HCT116 (cell line): ENCODE measurements around the gene VPS4B. TPM values are rescaled to one million over a fixed set of nuclear protein-coding genes. Genes with fewer than 3 reads are reported as not detected.

ENCODE experiments used
- ATAC-seq: fragments of 200-7000 bp; cut with Tn5 transposase; 2 replicates; pipeline ENCODE4 v1.9.1; 2020; ENCODE audit warnings: mild to moderate bottlenecking, moderate library complexity
- BruUV-seq: library from RNA; stranded (reverse); fragments of 400-500 nt; replicated peaks from 2 replicates; lab custom pipeline; 2021; lab: Mats Ljungman, UMichigan
- CTCF ChIA-PET: fragments of 300-600 bp; sonication (Branson Sonifier 250); formaldehyde crosslinking; loops from one replicate; lab custom pipeline; 2021; ENCODE audit warnings: antibody characterized with exemption; lab: Charles Lee
- POLR2A ChIA-PET: fragments of 300-600, 350-600 bp; sonication (Branson Sonifier 250); formaldehyde crosslinking; loops from one replicate; lab custom pipeline; 2021; ENCODE audit warnings: antibody characterized with exemption; lab: Charles Lee
- RAD21 ChIA-PET, 2 experiments: fragments of 300-600 bp; sonication (Branson Sonifier 250); formaldehyde crosslinking; loops; one replicate each; lab custom pipeline; 2023; ENCODE audit warnings: low total read pairs in 2 of 2; ENCODE audit not compliant: uncharacterized antibody in 2 of 2, unreplicated experiment in 2 of 2, low non-redundant PET in 1 of 2; lab: Charles Lee
- DNase-seq: peaks from one replicate; pipeline ENCODE4 v3.0.0-alpha.2; 2010; ENCODE audit warnings: low read depth, low spot score
- H2AFZ ChIP-seq: fragments of 200-600 bp; shearing (Covaris generic), sonication (generic); 2 replicates; pipeline ENCODE4 v1.6.1; 2017; ENCODE audit warnings: low read depth, mixed run types, mixed read lengths, antibody characterized with exemption, low read length; ENCODE audit not compliant: poor library complexity, severe bottlenecking
- H3K27ac ChIP-seq: 2 replicates; pipeline ENCODE4 v1.5.1; 2012; ENCODE audit warnings: low read depth, low read length
- H3K27me3 ChIP-seq: fragments of 200-600 bp; sonication (generic); 2 replicates; pipeline ENCODE4 v1.6.1; 2016; ENCODE audit warnings: mixed run types, low read length, mixed read lengths; ENCODE audit not compliant: insufficient read depth
- H3K36me3 ChIP-seq, 2 experiments: fragments of 200-500 bp in 1 of 2; fragments of 200-600 bp in 1 of 2; sonication (Bioruptor generic) in 1 of 2; sonication (generic) in 1 of 2; 2 replicates each; pipeline versions ENCODE4 v1.5.1 to v1.6.1; 2014 to 2016; ENCODE audit warnings: low read length in 2 of 2, inconsistent platforms in 1 of 2, mixed read lengths in 1 of 2, mixed run types in 1 of 2; ENCODE audit not compliant: insufficient read depth in 2 of 2, control insufficient read depth in 1 of 2
- H3K4me1 ChIP-seq, 2 experiments: fragments of 200-600 bp in 1 of 2; sonication (generic) in 1 of 2; 2 replicates each; pipeline versions ENCODE4 v1.5.1 to v1.6.1; 2012 to 2017; ENCODE audit warnings: low read length in 2 of 2, inconsistent platforms in 1 of 2, mild to moderate bottlenecking in 1 of 2, mixed read lengths in 1 of 2, mixed run types in 1 of 2, moderate library complexity in 1 of 2; ENCODE audit not compliant: insufficient read depth in 2 of 2, control insufficient read depth in 1 of 2
- H3K4me2 ChIP-seq: fragments of 200-600 bp; sonication (generic); 2 replicates; pipeline ENCODE4 v1.6.1; 2017; ENCODE audit warnings: mixed run types, low read length, mixed read lengths
- H3K4me3 ChIP-seq, 2 experiments: fragments of 200-600 bp in 1 of 2; sonication (generic) in 1 of 2; replicated peaks in 1 of 2; 2 replicates each; pipeline ENCODE4 v1.5.1; 2011 to 2016; ENCODE audit warnings: low read length in 2 of 2, control low read depth in 1 of 2, low read depth in 1 of 2, mild to moderate bottlenecking in 1 of 2, mixed read lengths in 1 of 2, mixed run types in 1 of 2
- H3K79me2 ChIP-seq: fragments of 200-600 bp; sonication (generic); 2 replicates; pipeline ENCODE4 v1.6.1; 2017; ENCODE audit warnings: mild to moderate bottlenecking, mixed run types, low read length, moderate library complexity, mixed read lengths; ENCODE audit not compliant: insufficient read depth
- H3K9ac ChIP-seq: fragments of 200-600 bp; sonication (generic); 2 replicates; pipeline ENCODE4 v1.6.1; 2016; ENCODE audit warnings: low read length, mixed read lengths
- H3K9me2 ChIP-seq: fragments of 200-600 bp; sonication (generic), shearing (Covaris generic); 2 replicates; pipeline ENCODE4 v1.6.1; 2017; ENCODE audit warnings: mixed run types, mild to moderate bottlenecking, moderate library complexity; ENCODE audit not compliant: insufficient read depth
- H3K9me3 ChIP-seq, 2 experiments: fragments of 200-500 bp in 1 of 2; fragments of 200-600 bp in 1 of 2; sonication (Bioruptor generic) in 1 of 2; sonication (generic) in 1 of 2; 2 replicates each; pipeline ENCODE4 v1.6.1; 2014 to 2017; ENCODE audit warnings: low read length in 2 of 2, mixed read lengths in 2 of 2, inconsistent platforms in 1 of 2, low read depth in 1 of 2, mild to moderate bottlenecking in 1 of 2, mixed run types in 1 of 2, moderate library complexity in 1 of 2; ENCODE audit not compliant: control insufficient read depth in 1 of 2, insufficient read depth in 1 of 2
- H4K20me1 ChIP-seq: fragments of 200-600 bp; sonication (generic), shearing (Covaris generic); 2 replicates; pipeline ENCODE4 v1.6.1; 2017; ENCODE audit warnings: mixed run types, mild to moderate bottlenecking, moderate library complexity; ENCODE audit not compliant: insufficient read depth
- CBX3 ChIP-seq: IDR thresholded peaks from 2 replicates; pipeline ENCODE4 v1.6.1; 2012; ENCODE audit warnings: low read depth
- CEBPB ChIP-seq: IDR thresholded peaks from 2 replicates; pipeline ENCODE4 v1.6.1; 2012; ENCODE audit warnings: low read depth
- EGR1 ChIP-seq: IDR thresholded peaks from 2 replicates; pipeline ENCODE4 v1.6.1; 2012; ENCODE audit warnings: low read depth
- ELF1 ChIP-seq: IDR thresholded peaks from 2 replicates; pipeline ENCODE4 v1.6.1; 2012; ENCODE audit warnings: low read depth, borderline replicate concordance
- EZH2 ChIP-seq: fragments of 200-600 bp; sonication (generic); IDR thresholded peaks from 2 replicates; pipeline ENCODE4 v1.6.1; 2017; ENCODE audit warnings: antibody characterized with exemption, mixed run types
- EZH2phosphoT487 ChIP-seq: fragments of 200-600 bp; IDR thresholded peaks from 2 replicates; pipeline ENCODE4 v1.6.1; 2018; ENCODE audit warnings: antibody characterized with exemption, borderline replicate concordance
- FOSL1 ChIP-seq: IDR thresholded peaks from 2 replicates; pipeline ENCODE4 v1.6.1; 2012; ENCODE audit warnings: low read depth
- JUND ChIP-seq: IDR thresholded peaks from 2 replicates; pipeline ENCODE4 v1.6.1; 2012
- POLR2AphosphoS5 ChIP-seq: IDR thresholded peaks from 2 replicates; pipeline ENCODE4 v1.6.1; 2011; ENCODE audit warnings: mild to moderate bottlenecking, low read depth, low read length, moderate library complexity
- RAD21 ChIP-seq: IDR thresholded peaks from 2 replicates; pipeline ENCODE4 v1.6.1; 2012; ENCODE audit warnings: low read depth, mild to moderate bottlenecking
- SIN3A ChIP-seq: IDR thresholded peaks from 2 replicates; pipeline ENCODE4 v1.6.1; 2012; ENCODE audit warnings: low read depth
- SRF ChIP-seq: IDR thresholded peaks from 2 replicates; pipeline ENCODE4 v1.6.1; 2012; ENCODE audit warnings: low read depth
- TCF7L2 ChIP-seq: IDR thresholded peaks from 2 replicates; pipeline ENCODE4 v1.7.0; 2011; ENCODE audit warnings: borderline replicate concordance, inconsistent platforms; ENCODE audit not compliant: insufficient read depth, insufficient read length; ENCODE audit errors: extremely low read depth
- YY1 ChIP-seq: IDR thresholded peaks from 2 replicates; pipeline ENCODE4 v1.6.1; 2011; ENCODE audit warnings: low read length, low read depth, moderate library complexity, mild to moderate bottlenecking; ENCODE audit not compliant: insufficient replicate concordance; ENCODE audit errors: extremely low read depth
- ZFX ChIP-seq: fragments of 450-650 bp; IDR thresholded peaks from 2 replicates; pipeline ENCODE4 v1.6.1; 2017
- ZNF274 ChIP-seq: fragments of 200-500 bp; sonication (Bioruptor generic); IDR thresholded peaks from 2 replicates; pipeline ENCODE4 v1.6.1; 2014; ENCODE audit warnings: mild to moderate bottlenecking, low read depth, low read length, inconsistent platforms
- intact Hi-C: fragments of 100-400 bp; cut with micrococcal nuclease; formaldehyde crosslinking; loops from 2 replicates; pipeline ENCODE4 v1.10.0; 2022
- total RNA-seq: library from RNA; stranded (reverse); gene quantifications from one replicate; pipeline ENCODE4 v1.2.1, GENCODE V29; 2021; ENCODE audit not compliant: unreplicated experiment
- TF ChIP-seq, protein P1 (sequence below): IDR thresholded peaks from 2 replicates; pipeline ENCODE4 v1.6.1; 2012
- TF ChIP-seq, protein P2 (sequence below): IDR thresholded peaks from 2 replicates; pipeline ENCODE4 v1.6.1; 2011; ENCODE audit warnings: mild to moderate bottlenecking, low read length, moderate library complexity; ENCODE audit not compliant: insufficient replicate concordance; ENCODE audit errors: extremely low read depth
- TF ChIP-seq, protein P3 (sequence below), 3 experiments: fragments of 200-600 bp in 1 of 3; sonication (generic) in 1 of 3; IDR thresholded peaks in 2 of 3; conservative IDR thresholded peaks in 1 of 3; 2 replicates each; pipeline ENCODE4 v1.5.1; 2012 to 2017; ENCODE audit warnings: low read depth in 2 of 3, low read length in 2 of 3, antibody characterized with exemption in 1 of 3, borderline replicate concordance in 1 of 3, control low read depth in 1 of 3, mild to moderate bottlenecking in 1 of 3, mixed read lengths in 1 of 3, mixed run types in 1 of 3, moderate library complexity in 1 of 3; ENCODE audit not compliant: insufficient read depth in 1 of 3

The VPS4B gene
- total RNA-seq, 1 experiment from 2014 or later: 68.3 TPM

DNA sequence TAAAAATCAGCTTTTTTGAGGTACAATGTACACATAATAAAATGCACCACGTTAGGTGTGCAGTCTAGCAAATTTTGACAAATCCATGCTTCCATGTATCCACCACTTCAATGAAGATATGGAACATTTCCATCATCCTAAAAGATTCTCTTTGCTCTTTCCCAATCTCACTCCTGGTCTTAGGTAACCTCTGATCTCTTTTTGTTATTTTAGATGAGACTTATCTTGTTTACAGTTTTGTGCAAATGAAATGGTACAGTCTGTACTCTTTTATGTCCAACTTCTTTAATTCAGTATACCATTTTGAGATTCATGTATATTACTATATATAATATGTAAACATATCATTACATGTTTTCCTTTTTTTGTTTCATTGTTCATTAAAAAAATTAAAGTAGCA lies 38.1 kb upstream of the VPS4B start:
- DNase-seq (no peak), ATAC-seq (no peak)
- Histone ChIP-seq H3K9me3 (no peaks in the 10 kb centered on the region), H3K36me3 (no peaks in the 10 kb centered on the region), H3K79me2 (no peaks in the 10 kb centered on the region), H3K27ac (no peak overlapping the region), H3K9ac (no peak overlapping the region), H3K4me1 (peaks cover 0 to 4% of the 10 kb centered on the region in 2 experiments; a peak in 1 of 4 replicates), H3K4me3 (no peak overlapping the region), H3K27me3 (no peaks in the 10 kb centered on the region), H3K9me2 (no peaks in the 10 kb centered on the region), H4K20me1 (no peaks in the 10 kb centered on the region), H2AFZ (no peak overlapping the region), H3K4me2 (no peak overlapping the region)
- intact Hi-C loops: no loop called here
- ChIA-PET RAD21 (no interaction called here), CTCF (no interaction called here), POLR2A (no interaction called here)
- BruUV-seq: no TSS peak
- TF ChIP-seq TCF7L2 (no peak), CEBPB (no peak), EZH2phosphoT487 (no peak), SRF (no peak), POLR2AphosphoS5 (no peak), CBX3 (no peak), ZNF274 (no peak), YY1 (no peak), JUND (no peak), ZFX (no peak), SIN3A (no peak), EZH2 (no peak), FOSL1 (no peak), EGR1 (no peak), RAD21 (no peak), ELF1 (no peak)
- TF ChIP-seq, protein P1, sequence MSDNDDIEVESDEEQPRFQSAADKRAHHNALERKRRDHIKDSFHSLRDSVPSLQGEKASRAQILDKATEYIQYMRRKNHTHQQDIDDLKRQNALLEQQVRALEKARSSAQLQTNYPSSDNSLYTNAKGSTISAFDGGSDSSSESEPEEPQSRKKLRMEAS: no peak
- TF ChIP-seq, protein P2, sequence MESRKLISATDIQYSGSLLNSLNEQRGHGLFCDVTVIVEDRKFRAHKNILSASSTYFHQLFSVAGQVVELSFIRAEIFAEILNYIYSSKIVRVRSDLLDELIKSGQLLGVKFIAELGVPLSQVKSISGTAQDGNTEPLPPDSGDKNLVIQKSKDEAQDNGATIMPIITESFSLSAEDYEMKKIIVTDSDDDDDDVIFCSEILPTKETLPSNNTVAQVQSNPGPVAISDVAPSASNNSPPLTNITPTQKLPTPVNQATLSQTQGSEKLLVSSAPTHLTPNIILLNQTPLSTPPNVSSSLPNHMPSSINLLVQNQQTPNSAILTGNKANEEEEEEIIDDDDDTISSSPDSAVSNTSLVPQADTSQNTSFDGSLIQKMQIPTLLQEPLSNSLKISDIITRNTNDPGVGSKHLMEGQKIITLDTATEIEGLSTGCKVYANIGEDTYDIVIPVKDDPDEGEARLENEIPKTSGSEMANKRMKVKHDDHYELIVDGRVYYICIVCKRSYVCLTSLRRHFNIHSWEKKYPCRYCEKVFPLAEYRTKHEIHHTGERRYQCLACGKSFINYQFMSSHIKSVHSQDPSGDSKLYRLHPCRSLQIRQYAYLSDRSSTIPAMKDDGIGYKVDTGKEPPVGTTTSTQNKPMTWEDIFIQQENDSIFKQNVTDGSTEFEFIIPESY: no peak
- TF ChIP-seq, protein P3, sequence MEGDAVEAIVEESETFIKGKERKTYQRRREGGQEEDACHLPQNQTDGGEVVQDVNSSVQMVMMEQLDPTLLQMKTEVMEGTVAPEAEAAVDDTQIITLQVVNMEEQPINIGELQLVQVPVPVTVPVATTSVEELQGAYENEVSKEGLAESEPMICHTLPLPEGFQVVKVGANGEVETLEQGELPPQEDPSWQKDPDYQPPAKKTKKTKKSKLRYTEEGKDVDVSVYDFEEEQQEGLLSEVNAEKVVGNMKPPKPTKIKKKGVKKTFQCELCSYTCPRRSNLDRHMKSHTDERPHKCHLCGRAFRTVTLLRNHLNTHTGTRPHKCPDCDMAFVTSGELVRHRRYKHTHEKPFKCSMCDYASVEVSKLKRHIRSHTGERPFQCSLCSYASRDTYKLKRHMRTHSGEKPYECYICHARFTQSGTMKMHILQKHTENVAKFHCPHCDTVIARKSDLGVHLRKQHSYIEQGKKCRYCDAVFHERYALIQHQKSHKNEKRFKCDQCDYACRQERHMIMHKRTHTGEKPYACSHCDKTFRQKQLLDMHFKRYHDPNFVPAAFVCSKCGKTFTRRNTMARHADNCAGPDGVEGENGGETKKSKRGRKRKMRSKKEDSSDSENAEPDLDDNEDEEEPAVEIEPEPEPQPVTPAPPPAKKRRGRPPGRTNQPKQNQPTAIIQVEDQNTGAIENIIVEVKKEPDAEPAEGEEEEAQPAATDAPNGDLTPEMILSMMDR (IDR thresholded peaks at IDR 0.05 in 2 of 3, conservative IDR thresholded peaks at IDR 0.05 in 1 of 3; ENCODE audit: borderline replicate concordance in 1 of 3, insufficient read depth in 1 of 3, low read depth in 2 of 3, low read length in 2 of 3): no peak
